ENCODE results near the gene ACOT6.
"Not testable (repeated sequence)": the region's sequence is repeated elsewhere in the genome, so short reads cannot be mapped to it uniquely, and the experiment has no call there.

ACOT6 gene

DNA sequence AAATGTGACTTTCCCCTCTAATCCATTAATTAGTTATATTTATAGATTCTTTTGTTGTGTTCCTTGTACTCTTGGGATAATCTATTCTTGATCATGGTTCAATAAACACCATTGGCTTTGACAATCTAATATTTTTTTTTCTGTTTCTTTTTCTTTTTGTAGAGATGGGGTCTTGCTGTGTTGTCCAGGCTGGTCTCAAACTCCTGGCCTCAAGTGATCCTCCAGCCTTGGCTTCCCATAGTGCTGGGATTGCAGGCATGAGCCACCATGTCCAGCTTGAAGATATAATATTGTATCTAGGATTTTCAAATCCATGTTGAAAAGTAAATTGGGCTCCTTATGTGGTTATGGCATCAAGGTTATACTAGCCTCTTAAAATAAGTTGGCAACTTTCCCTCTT is 38.7 kb downstream of the ACOT6 start:
- DNase-seq (ENCODE audit: low read depth in 2 of 2), result no peak

DNA sequence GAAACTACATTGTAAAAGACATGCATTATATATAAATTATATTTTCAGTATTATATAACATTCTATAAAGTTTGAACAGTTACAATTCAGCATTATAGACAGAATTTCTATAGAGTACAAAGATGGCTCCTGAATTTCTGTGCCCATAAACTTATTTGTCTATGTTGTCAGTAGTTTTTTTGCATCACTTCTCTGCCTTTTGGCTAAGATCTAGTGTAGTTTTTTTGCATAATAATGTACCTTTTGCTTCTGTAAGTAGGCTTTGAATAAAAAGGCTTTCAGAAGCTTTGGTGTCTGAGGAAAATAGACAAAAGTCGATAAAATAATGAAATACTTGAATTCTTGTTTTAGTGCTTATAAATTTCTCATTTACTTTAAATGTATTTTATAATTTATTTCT is 43.5 kb downstream of the ACOT6 start:
- DNase-seq (ENCODE audit: low read depth in 2 of 2), result no peak

DNA sequence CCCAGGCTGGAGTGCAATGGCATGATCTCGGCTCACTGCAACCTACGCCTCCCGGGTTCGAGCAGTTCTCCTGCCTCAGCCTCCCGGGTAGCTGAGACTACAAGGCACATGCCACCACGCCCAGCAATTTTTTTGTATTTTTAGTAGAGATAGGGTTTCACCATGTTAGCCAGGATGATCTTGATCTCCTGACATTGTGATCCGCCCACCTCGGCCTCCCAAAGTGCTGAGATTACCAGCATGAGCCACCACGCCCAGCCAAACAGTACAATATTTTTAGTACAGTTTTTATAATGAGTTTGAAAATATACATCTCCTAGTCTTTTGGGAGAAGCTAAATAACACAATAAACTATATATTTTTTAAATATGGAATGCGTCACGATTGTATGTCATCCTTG is 46.9 kb downstream of the ACOT6 start:
- not testable (repeated sequence) for DNase-seq (ENCODE audit: low read depth in 2 of 2)

DNA sequence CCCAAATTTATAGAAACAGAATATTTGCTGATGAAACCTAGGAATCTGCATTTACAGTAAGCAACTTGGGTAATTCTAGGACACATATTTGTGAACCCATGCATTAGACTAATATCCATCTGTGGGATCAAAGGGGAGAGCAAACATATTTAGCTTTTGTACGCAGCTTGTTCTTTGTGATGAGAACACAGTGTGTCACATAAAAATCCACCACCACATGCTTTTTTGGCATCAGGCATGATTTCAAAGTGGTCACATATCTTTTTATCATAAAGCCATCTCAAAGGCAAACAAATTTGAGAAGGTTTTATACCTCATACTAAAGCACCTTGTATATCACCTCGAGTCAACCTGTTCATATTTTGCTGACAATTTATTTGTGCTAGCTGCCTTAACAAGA is 48.2 kb downstream of the ACOT6 start:
- DNase-seq (ENCODE audit: low read depth in 2 of 2), result no peak

DNA sequence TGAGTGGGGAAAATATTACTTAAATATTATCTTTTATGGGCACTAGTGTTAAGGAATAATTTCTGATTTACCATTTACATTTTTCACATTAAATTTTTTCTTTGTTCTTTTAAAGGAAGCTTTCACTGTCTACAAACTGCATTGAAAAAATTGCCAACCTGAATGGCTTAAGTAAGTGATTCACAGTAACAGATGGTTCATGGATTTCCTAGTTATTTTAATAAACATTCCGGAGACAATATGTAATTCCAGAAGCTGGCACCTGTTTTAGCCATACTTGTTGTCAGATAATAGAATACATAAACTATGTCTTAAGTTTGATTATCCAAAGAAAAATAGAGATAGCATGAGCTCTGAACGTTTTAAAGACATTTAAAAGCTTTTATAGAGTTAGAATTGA is 49.6 kb downstream of the ACOT6 start:
- no peak for DNase-seq (ENCODE audit: low read depth in 2 of 2)

DNA sequence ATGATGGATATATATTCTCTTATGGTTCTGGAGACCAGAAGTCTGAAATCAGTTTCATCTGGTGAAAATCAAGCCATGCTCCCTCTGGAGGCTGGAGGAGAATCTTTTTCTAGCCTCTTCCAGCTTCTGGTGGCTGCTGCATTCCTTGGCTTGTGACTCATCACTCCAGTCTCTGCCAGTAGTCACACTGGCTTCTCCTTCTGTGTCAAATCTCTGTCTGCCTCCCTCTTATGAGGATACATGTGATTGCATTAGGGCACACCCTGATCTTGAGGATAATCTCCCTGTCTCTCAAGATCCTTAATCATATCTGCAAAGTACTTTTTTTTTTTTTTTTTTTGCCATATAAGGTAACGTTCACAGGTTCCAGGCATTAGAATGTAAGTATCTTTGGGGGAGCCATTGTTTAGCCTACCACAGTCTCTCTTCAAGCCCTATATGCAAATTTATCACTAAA is 50.2 kb downstream of the ACOT6 start:
- no peak for DNase-seq (ENCODE audit: low read depth in 2 of 2)

DNA sequence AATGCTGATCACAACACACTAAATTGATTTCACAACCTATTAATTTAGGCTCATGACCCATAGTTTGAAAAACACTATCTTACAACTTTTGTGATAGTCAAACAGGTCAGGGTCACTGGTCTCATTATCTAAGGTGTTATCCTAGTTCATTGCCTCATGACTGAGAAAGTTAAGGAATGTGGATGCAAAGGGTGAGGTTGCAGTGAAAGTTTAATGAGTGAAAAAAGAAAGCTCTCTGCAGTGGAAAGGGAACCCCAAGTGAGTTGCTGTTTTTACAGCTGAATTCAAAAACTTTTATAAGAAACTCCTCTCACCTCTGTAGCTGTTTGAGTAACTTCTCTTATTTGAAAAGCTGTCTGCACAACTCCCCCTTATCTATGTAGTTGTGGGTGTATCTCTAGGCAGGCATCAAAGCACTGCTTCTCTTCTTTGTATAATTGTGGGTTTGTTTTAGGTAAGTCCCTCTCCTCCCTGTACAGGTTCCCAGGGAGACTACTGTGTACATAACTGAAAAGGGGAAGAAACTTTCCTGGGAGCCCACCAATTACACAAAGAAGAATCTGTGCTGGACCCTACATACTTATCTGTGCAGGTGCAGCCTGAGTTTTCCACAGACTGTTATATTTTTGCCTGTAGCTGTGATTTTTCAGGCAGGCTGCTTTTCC is 51.4 kb downstream of the ACOT6 start:
- DNase-seq (ENCODE audit: low read depth in 2 of 2), result no peak

DNA sequence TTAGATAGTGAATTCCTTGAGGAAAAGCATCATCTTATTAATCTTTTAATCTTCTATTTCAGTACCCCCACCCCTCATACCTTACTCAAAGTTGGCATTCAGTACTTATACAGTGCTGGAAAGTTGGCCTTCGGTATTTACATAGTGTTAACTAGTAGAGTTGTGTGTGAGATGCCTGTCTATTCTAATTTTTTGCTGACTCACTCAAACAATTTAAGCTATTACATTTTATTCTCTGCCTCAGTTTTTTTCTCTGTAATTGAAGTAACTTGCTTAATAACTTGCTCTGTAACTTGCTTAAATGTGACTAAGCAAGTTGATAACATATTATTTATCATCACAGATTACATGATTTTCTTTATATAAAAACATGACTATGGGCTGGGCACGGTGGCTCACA is 52.8 kb downstream of the ACOT6 start:
- no peak for DNase-seq (ENCODE audit: low read depth in 2 of 2)

DNA sequence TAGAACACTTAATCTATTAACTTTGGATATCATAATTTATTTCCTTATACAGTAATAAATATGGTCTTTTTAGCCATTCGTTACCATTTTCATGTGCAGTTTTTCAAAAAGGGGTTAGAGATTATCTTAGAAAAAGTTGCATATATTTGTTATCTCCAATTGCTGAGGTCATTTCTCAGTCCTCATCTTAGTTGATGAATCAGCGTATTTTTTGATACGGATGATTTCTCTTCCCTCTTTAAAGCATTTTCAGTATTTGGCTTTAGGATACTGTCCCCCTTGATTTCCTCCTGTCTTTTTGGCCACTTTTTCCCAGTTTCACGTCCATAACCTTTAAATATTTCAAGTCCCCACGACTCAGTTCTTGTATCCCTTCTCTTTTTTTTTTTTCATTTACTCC is 54.3 kb downstream of the ACOT6 start:
- no peak for DNase-seq (ENCODE audit: low read depth in 2 of 2)

DNA sequence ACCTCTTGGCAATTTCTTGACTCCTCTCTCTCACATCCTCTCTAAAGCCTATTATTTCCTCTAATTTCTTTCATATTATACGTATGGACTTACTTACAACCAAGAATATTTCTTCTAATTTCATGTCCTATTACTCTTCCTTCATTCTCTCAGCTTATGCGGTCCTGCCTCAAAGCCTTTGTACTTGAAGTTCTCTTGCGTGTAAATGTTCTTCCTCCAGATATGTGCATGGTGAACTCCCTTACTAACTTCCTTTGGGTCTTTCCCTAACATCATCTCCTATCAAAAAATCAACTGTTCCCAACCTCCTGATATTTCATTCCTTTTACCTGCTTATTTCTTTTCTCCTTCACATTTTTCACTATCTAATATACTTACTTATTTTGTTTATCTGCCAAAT is 55.5 kb downstream of the ACOT6 start:
- no peak for DNase-seq (ENCODE audit: low read depth in 2 of 2)
